HG02798 (cell line): ENCODE measurements around the gene SPACA7.

Experiments used
- ATAC-seq: cut with Tn5 transposase; IDR thresholded peaks from one replicate; pipeline ENCODE4 v1.9.1; 2021; ENCODE audit warnings: mild to moderate bottlenecking; ENCODE audit not compliant: unreplicated experiment, poor library complexity

Gene SPACA7

GRCh38 chr13:112456138-112457056, 80.2 kb downstream of the SPACA7 start:
- no peak for ATAC-seq

DNA sequence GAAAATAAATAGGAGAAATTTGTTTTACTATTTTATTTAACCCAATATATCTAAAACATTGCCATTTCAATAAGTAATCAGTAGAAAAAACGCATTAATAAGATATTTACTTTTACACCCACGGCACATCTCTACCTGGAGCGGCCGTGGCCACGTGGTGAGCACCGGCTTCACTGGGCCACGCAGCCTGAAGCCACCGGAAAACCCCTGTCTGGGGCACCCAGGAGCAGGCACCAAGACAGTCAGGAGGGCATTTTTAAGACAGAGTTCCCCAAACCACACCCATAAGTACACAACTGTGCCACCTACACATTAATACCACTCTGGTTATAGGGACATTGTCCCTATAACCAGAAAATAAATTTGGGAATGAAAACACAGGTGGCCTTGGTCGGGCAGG, 80.9 kb downstream of the SPACA7 start:
- no peak for ATAC-seq

DNA sequence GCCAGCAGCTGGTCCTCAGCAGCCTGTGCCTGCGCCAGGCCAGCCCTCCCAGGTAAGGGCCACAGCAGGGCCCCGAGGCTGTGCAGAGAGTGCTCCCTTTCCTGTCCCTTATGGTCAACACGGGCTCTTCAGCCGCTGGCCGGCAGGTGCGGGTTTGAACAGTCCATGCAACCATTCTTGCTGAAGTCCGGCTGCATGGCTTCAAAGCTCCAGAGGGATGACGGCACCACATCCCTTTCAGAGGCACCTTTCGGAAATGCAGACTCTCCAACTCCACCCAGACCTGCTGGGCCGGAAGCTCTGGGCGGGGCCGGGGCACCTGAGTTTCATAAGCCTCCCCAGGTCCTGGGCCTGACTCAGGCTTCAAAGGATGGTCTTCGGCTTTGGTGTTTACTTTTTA, 81.3 kb downstream of the SPACA7 start:
- no peak for ATAC-seq

- no peak for ATAC-seq
These were observed 86.3 kb downstream of the SPACA7 start for GRCh38 chr13:112462408-112462807.

DNA sequence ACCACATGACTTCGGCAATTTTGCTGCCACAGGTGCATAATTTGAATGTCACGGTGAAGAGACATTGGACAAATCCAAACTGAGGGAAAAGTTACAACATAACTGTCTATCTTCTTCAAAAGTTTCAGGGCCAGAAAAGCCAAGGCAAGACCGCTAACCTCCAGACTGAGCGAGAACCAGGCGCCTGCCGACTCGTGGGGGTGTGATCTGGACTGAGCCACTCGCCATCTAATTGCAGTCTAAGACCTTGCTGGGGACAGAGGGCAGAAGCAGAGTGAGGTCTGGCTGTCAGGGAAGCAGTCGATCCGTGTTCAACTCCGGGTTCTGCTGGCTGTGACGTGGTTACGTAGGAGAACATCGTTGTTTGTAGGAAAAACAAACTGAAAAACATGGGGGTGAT, 88.6 kb downstream of the SPACA7 start:
- ATAC-seq: no peak

DNA sequence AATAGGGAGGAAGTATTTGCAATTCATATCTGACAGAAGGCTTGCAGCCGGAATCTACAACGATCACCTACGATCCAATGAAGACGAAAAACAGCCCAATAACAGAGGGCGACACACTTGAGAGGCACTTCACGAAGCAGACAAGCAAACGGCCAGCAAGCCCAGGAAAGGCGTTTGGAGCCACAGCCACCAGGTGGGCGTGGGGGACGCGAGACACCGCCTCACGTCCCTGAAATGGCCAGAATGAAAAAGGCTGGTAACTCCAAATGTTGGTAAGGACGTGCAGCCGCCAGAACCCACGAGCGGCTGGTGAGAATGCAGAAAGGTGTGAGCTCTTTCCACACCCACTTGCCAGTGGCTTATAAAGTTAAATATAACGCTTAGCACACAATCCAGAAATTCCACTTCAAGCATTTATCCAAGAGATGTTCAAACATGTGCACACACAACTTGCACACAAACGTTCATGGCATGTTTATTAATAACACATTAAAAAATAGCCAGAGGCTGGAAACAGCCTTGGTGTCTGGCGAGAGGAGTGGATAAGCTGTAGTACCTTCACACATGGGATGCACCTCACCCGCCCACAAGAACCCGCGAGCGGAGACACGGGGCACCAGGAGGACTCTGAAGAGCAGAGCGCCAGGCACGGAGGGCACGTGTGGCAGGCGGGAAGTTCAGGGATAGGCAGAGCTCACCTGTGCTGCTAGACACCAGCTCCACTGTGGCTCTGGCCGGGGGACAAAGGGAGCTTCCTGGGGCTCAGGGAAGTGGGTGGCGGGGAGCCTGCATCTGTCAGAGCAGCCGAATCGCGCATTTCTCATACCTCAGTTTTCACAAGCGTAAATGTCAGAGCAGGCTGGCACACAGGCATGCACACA, 89.3 kb downstream of the SPACA7 start:
- ATAC-seq: no peak

- ATAC-seq: no peak
These were observed 90.2 kb downstream of the SPACA7 start for GRCh38 chr13:112466132-112467058.

DNA sequence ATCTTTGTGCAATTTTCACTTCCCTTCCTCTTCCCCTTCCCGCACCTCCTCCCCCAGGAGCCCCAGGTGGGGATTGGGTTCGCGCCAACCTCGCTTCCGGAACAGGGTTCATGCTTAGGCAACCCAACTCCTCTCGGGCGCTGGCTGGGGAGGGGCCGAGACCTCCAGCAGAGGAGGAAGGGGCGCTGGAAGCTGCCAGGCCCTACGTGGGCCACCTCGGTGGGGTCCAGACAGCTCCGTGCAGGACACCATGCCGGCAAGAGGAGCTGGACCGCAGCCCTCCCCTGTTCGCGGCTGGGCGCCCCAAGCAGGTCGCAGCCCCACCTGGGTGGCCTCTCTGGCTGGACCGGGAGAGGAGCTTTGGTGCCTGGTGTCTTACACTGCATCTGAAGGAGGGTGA, 91.1 kb downstream of the SPACA7 start:
- ATAC-seq: no peak

GRCh38 chr13:112468069-112468468, 91.9 kb downstream of the SPACA7 start:
- no peak for ATAC-seq

- no peak for ATAC-seq
These were observed 93.1 kb downstream of the SPACA7 start for GRCh38 chr13:112469071-112469745.

DNA sequence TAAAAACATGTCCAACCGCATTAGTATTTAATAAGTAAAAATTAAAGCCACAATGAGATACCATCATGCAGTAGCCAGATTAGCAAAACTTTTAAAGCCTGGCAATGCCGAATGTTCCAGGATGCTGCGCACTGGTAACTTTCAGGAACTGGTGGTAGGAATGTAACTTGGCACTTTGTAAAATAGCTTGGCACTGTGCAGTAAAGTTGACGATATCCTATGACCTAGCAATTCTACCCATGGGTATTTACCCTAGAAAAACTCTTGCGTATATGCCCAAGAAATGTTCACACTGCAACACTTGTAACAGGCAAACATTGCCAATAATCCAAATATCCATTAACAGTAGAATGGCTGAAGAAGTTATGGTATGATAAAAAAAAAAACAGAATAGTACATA, 97.7 kb downstream of the SPACA7 start:
- no peak for ATAC-seq

GRCh38 chr13:112474869-112475268, 98.7 kb downstream of the SPACA7 start:
- no peak for ATAC-seq

DNA sequence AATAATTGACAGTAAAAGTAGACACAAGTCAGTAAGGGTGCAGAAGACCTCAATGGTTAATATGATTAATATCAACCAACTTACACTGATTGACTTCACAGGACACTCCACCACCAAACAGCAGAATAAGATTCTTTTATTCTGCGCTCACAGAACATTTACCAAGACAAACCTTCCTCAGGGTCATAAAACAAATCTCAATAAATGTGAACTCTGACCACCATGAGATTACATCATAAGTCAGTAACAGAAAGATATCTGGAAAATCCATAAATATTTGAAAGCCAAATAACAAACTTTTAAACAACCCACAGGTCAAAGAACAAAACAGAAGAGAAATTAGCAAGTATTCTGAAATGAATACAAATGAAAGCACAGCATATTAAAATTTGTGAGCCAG, 99.7 kb downstream of the SPACA7 start:
- ATAC-seq: no peak

DNA sequence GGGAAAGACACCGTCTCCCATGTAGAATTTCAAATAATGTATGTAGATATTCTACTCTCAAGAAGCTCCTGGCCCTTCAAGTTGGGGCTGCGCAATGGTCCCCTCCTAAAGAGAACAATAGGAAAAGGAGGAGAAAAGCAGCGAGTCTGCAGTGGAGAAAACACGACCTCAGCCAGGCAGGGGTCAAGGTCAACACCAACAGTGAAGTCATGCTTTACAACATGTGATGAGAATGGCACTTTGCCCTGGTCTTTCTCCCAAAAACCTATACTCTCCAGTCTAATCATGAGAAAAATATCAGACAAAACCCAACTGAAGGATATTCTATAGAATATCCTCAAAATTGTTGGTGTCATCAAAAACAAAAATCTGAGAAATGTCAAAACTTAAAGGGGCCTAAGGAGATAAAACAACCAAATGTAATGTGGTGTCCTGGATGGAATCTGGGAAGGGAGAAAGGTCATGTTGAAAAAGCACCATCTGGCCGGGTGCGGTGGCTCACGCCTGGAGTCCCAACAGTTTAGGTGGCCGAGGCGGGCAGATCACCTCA, 101.0 kb downstream of the SPACA7 start:
- ATAC-seq: no peak

- ATAC-seq: no peak
These were observed 103.2 kb downstream of the SPACA7 start for GRCh38 chr13:112479389-112479788.

GRCh38 chr13:112481458-112481857, 105.3 kb downstream of the SPACA7 start:
- no peak for ATAC-seq

DNA sequence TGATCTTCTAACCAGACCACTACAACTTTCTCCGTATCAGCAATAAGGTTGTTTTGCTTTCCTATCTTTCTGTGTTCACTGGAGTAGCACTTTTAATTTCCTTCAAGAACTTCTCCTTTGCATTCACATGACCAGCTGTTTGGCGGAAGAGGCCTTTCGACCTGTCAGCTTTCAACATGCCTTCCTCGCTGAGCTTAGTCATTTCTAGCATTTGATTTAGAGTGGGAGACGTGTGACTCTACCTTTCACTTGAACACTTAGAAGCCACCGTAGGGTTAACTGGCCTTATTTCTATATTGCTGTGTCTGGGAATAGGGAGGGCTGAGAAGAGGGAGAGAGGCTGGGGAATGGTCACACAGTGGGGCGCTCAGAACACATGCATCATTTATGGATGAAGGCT, 107.1 kb downstream of the SPACA7 start:
- no peak for ATAC-seq
